Measurements from ENCODE around the gene SLC35D1. TPM values are rescaled to one million over a fixed set of nuclear protein-coding genes. Genes with fewer than 3 reads are reported as not detected.
"Not testable (repeated sequence)": the region's sequence is repeated elsewhere in the genome, so short reads cannot be mapped to it uniquely, and the experiment has no call there.

SLC35D1 gene
- polyA plus RNA-seq (ENCODE audit: insufficient read length in 4 of 4): 10 to 100 TPM; 12.2 to 16.7 (median 14.6) TPM

GRCh38 chr1:67053785-67054772, at the start of gene SLC35D1:
SLC35D1 (minus strand) TSS chr1:67054148; CDS start chr1:67054013, 135 bp downstream.
- DNase-seq (ENCODE audit: low read depth in 4 of 4, low spot score in 2 of 4): peak; percentile 63 to 80 (median 76)

- DNase-seq (ENCODE audit: low read depth in 4 of 4, low spot score in 2 of 4): no peak
Measured at GRCh38 chr1:67103548-67103947, 49.6 kb upstream of the SLC35D1 start.

- no peak for DNase-seq (ENCODE audit: low read depth in 4 of 4, low spot score in 2 of 4)
Measured at GRCh38 chr1:67100833-67101232, 46.9 kb upstream of the SLC35D1 start.

GRCh38 chr1:67097305-67097704, 43.4 kb upstream of the SLC35D1 start:
- DNase-seq (ENCODE audit: low read depth in 4 of 4, low spot score in 2 of 4): no peak

- DNase-seq (ENCODE audit: low read depth in 4 of 4, low spot score in 2 of 4): no peak
Measured at GRCh38 chr1:67094191-67094590, 40.2 kb upstream of the SLC35D1 start.

GRCh38 chr1:67089685-67090208, 35.8 kb upstream of the SLC35D1 start:
- no peak for DNase-seq (ENCODE audit: low read depth in 4 of 4, low spot score in 2 of 4)

- no peak for DNase-seq (ENCODE audit: low read depth in 4 of 4, low spot score in 2 of 4)
Measured at GRCh38 chr1:67088440-67088839, 34.5 kb upstream of the SLC35D1 start.

GRCh38 chr1:67085326-67085725, 31.4 kb upstream of the SLC35D1 start:
- no peak for DNase-seq (ENCODE audit: low read depth in 4 of 4, low spot score in 2 of 4)

- no peak for DNase-seq (ENCODE audit: low read depth in 4 of 4, low spot score in 2 of 4)
Measured at GRCh38 chr1:67084765-67085318, 30.9 kb upstream of the SLC35D1 start.

- DNase-seq (ENCODE audit: low read depth in 4 of 4, low spot score in 2 of 4): no peak
Measured at GRCh38 chr1:67078291-67078690, 24.3 kb upstream of the SLC35D1 start.

- DNase-seq (ENCODE audit: low read depth in 4 of 4, low spot score in 2 of 4): no peak
Measured at GRCh38 chr1:67077593-67077992, 23.6 kb upstream of the SLC35D1 start.

- no peak for DNase-seq (ENCODE audit: low read depth in 4 of 4, low spot score in 2 of 4)
Measured at GRCh38 chr1:67072749-67073148, 18.8 kb upstream of the SLC35D1 start.

GRCh38 chr1:67067655-67068054, 13.7 kb upstream of the SLC35D1 start:
- DNase-seq (ENCODE audit: low read depth in 4 of 4, low spot score in 2 of 4): not testable (repeated sequence)

GRCh38 chr1:67062412-67062811, 8.5 kb upstream of the SLC35D1 start:
- no peak for DNase-seq (ENCODE audit: low read depth in 4 of 4, low spot score in 2 of 4)

- no peak for DNase-seq (ENCODE audit: low read depth in 4 of 4, low spot score in 2 of 4)
Measured at GRCh38 chr1:67061266-67061665, 7.3 kb upstream of the SLC35D1 start.

- DNase-seq (ENCODE audit: low read depth in 4 of 4, low spot score in 2 of 4): no peak
Measured at GRCh38 chr1:67060811-67061218, 6.9 kb upstream of the SLC35D1 start.

- no peak for DNase-seq (ENCODE audit: low read depth in 4 of 4, low spot score in 2 of 4)
Measured at GRCh38 chr1:67059346-67059745, 5.4 kb upstream of the SLC35D1 start.

- DNase-seq (ENCODE audit: low read depth in 4 of 4, low spot score in 2 of 4): no peak
Measured at GRCh38 chr1:67058761-67059160, 4.8 kb upstream of the SLC35D1 start.

- no peak for DNase-seq (ENCODE audit: low read depth in 4 of 4, low spot score in 2 of 4)
Measured at GRCh38 chr1:67058242-67058641, 4.3 kb upstream of the SLC35D1 start.

GRCh38 chr1:67053535-67053784, 488 bp downstream of the SLC35D1 start:
- DNase-seq (ENCODE audit: low read depth in 4 of 4, low spot score in 2 of 4): peak in 2 of 4 donors; percentile 18 to 59

GRCh38 chr1:67052741-67053534, 1.0 kb downstream of the SLC35D1 start:
- peak; percentile 24 to 60 (median 44) for DNase-seq (ENCODE audit: low read depth in 4 of 4, low spot score in 2 of 4)
